Tibial nerve (tissue), 4 donors: ENCODE data around the gene KCTD18.

Experiments used
- CTCF ChIP-seq, 5 experiments: fragments of 200-600 bp in 3 of 5; fragments of 450-650 bp in 2 of 5; sonication (generic) in 3 of 5; IDR thresholded peaks; one replicate each; pipeline ENCODE4 v1.5.1; 2016 to 2019; ENCODE audit warnings: antibody characterized with exemption in 5 of 5, mild to moderate bottlenecking in 3 of 5, moderate library complexity in 2 of 5
- EP300 ChIP-seq, 2 donors: sonication (generic); formaldehyde crosslinking; IDR thresholded peaks; one replicate each; pipeline ENCODE4 v1.6.1; 2017; ENCODE audit warnings: antibody characterized with exemption in 2 of 2, mild to moderate bottlenecking in 1 of 2

GRCh38 chr2:200488169-200488568 lies 21.7 kb downstream of the KCTD18 start:
- no peak for TF ChIP-seq EP300 (IDR thresholded peaks at IDR 0.05)
- no peak for TF ChIP-seq CTCF (IDR thresholded peaks at IDR 0.05)
